Activated CD8-positive, alpha-beta T cell treated with anti-CD3 and anti-CD28 coated beads, Interleukin-2, amount 10 ng/mL, durations not matched to agents 7 days and 5 days (primary cell): ENCODE data around the gene MICAL2. TPM values are rescaled to one million over a fixed set of nuclear protein-coding genes. Genes with fewer than 3 reads are reported as not detected.
A peak's percentile ranks its signal among the peaks of the same experiment; 100 is the strongest.

Source experiments
- ATAC-seq: fragments of 150-1000 bp; cut with Tn5 transposase; one replicate; pipeline ENCODE4 v1.10.0; 2021; ENCODE audit warnings: moderate library complexity
- CTCF ChIA-PET: fragments of 350-600 bp; sonication (Branson Sonifier 250); formaldehyde crosslinking; loops from one replicate; lab custom pipeline; 2021; ENCODE audit warnings: antibody characterized with exemption; lab: Charles Lee
- POLR2A ChIA-PET: fragments of 350-600 bp; sonication (Branson Sonifier 250); formaldehyde crosslinking; loops from one replicate; lab custom pipeline; 2021; ENCODE audit warnings: antibody characterized with exemption; lab: Charles Lee
- DNase-seq: peaks from one replicate; pipeline ENCODE4 v3.0.0-alpha.2; 2020
- H3K27ac Mint-ChIP-seq: one replicate; pipeline ENCODE4 v1.8.0; 2021; ENCODE audit warnings: mild to moderate bottlenecking, mixed read lengths
- H3K27me3 Mint-ChIP-seq: one replicate; pipeline ENCODE4 v1.8.0; 2021; ENCODE audit warnings: low read depth, mixed read lengths
- H3K36me3 Mint-ChIP-seq: one replicate; pipeline ENCODE4 v1.8.0; 2021; ENCODE audit warnings: low read depth, mixed read lengths
- H3K4me1 Mint-ChIP-seq: one replicate; pipeline ENCODE4 v1.8.0; 2021; ENCODE audit warnings: low read depth, mixed read lengths
- H3K4me3 Mint-ChIP-seq: one replicate; pipeline ENCODE4 v1.8.0; 2021; ENCODE audit warnings: mild to moderate bottlenecking, mixed read lengths
- H3K9me3 Mint-ChIP-seq: one replicate; pipeline ENCODE4 v1.8.0; 2022; ENCODE audit warnings: mixed read lengths; ENCODE audit not compliant: insufficient read depth
- total RNA-seq, 2 experiments: library from RNA; stranded (reverse); gene quantifications; one replicate each; pipeline ENCODE4 v1.2.3, GENCODE V29; 2021

MICAL2 gene
- total RNA-seq, 2 experiments from 2014 or later, result 34.9 to 37.5 TPM

GRCh38 chr11:12223771-12224536 is 113.6 kb downstream of the MICAL2 start:
- peak; percentile 9 for ATAC-seq

GRCh38 chr11:12224537-12224893 is 114.1 kb downstream of the MICAL2 start:
- Mint-ChIP-seq H3K4me3 (peak overlapping the region; percentile 60), H3K36me3 (peaks cover 68% of the 10 kb centered on the region), H3K27ac (peak overlapping the region; percentile 97), H3K27me3 (no peaks in the 10 kb centered on the region), H3K9me3 (no peaks in the 10 kb centered on the region), H3K4me1 (peaks cover 51% of the 10 kb centered on the region)
- DNase-seq (peak; percentile 96), ATAC-seq (peak; percentile 94)
- CTCF ChIA-PET, result interaction anchor here (1.0 to 4.9 kb wide), 23 partner anchors 9 to 176 kb away, joined by 3 to 77 read pairs (median 5); partner anchors contain the start of gene MICAL2
- POLR2A ChIA-PET, result interaction anchor here (0.6 to 3.4 kb wide), 20 partner anchors 9 to 137 kb away, joined by 3 to 42 read pairs (median 4); partner anchors contain the start of gene MICAL2

More at GRCh38 chr11:12223771-12224536, 113.6 kb downstream of the MICAL2 start:
- CTCF ChIA-PET, result interaction anchor here (1.0 to 4.9 kb wide), 21 partner anchors 9 to 175 kb away, joined by 3 to 77 read pairs (median 6); partner anchors contain the start of gene MICAL2
- DNase-seq, result no peak
- peaks cover 72% of the 10 kb centered on the region for H3K36me3 Mint-ChIP-seq
- H3K27ac Mint-ChIP-seq, result peak overlapping the region; percentile 97
- peaks cover 51% of the 10 kb centered on the region for H3K4me1 Mint-ChIP-seq
- no peaks in the 10 kb centered on the region for H3K27me3 Mint-ChIP-seq
- no peaks in the 10 kb centered on the region for H3K9me3 Mint-ChIP-seq
- H3K4me3 Mint-ChIP-seq, result peak overlapping the region; percentile 60
- POLR2A ChIA-PET, result interaction anchor here (0.6 to 3.4 kb wide), 19 partner anchors 9 to 137 kb away, joined by 3 to 42 read pairs (median 5); partner anchors contain the start of gene MICAL2

GRCh38 chr11:12225046-12225739 is 114.8 kb downstream of the MICAL2 start:
- ChIA-PET CTCF (interaction anchor here (0.6 to 4.9 kb wide), 22 partner anchors 9 to 181 kb away, joined by 3 to 77 read pairs (median 5); partner anchors contain the start of gene MICAL2), POLR2A (interaction anchor here (0.6 to 3.4 kb wide), 16 partner anchors 11 to 137 kb away, joined by 3 to 42 read pairs (median 6); partner anchors contain the start of gene MICAL2)
- Mint-ChIP-seq H3K4me1 (peaks cover 57% of the 10 kb centered on the region), H3K27ac (peak overlapping the region; percentile 97), H3K4me3 (no peak overlapping the region), H3K27me3 (no peaks in the 10 kb centered on the region), H3K36me3 (peaks cover 68% of the 10 kb centered on the region), H3K9me3 (no peaks in the 10 kb centered on the region)
- no peak for DNase-seq
- no peak for ATAC-seq

- ChIA-PET POLR2A (interaction anchor here (1.6 kb wide), 1 partner anchor 65 kb away, joined by 3 read pairs; no protein-coding TSS in a partner anchor), CTCF (interaction anchor here (1.3 to 4.9 kb wide), 11 partner anchors 8 to 178 kb away, joined by 3 to 77 read pairs (median 15); no protein-coding TSS in a partner anchor)
- no peak for ATAC-seq
- Mint-ChIP-seq H3K4me1 (peaks cover 54% of the 10 kb centered on the region), H3K27ac (peak overlapping the region; percentile 84), H3K4me3 (no peak overlapping the region), H3K27me3 (no peaks in the 10 kb centered on the region), H3K36me3 (peaks cover 74% of the 10 kb centered on the region), H3K9me3 (no peaks in the 10 kb centered on the region)
- DNase-seq, result no peak
These were observed 115.7 kb downstream of the MICAL2 start for GRCh38 chr11:12226093-12226492.

- CTCF ChIA-PET, result no interaction called here
- ATAC-seq, result no peak
- peaks cover 66% of the 10 kb centered on the region for H3K36me3 Mint-ChIP-seq
- no peaks in the 10 kb centered on the region for H3K9me3 Mint-ChIP-seq
- POLR2A ChIA-PET, result no interaction called here
- no peaks in the 10 kb centered on the region for H3K27me3 Mint-ChIP-seq
- peaks cover 22% of the 10 kb centered on the region for H3K4me1 Mint-ChIP-seq
- H3K27ac Mint-ChIP-seq, result peak overlapping the region; percentile 56
- no peak for DNase-seq
- H3K4me3 Mint-ChIP-seq, result no peak overlapping the region
These were observed 119.2 kb downstream of the MICAL2 start for GRCh38 chr11:12229450-12230229.

- Mint-ChIP-seq H3K36me3 (peaks cover 62% of the 10 kb centered on the region), H3K27ac (no peak overlapping the region), H3K4me3 (no peak overlapping the region), H3K9me3 (no peaks in the 10 kb centered on the region), H3K4me1 (peaks cover 35% of the 10 kb centered on the region), H3K27me3 (no peaks in the 10 kb centered on the region)
- ChIA-PET POLR2A (no interaction called here), CTCF (interaction anchor here (1.7 to 6.3 kb wide), 2 partner anchors 144 to 184 kb away, joined by 8 to 96 read pairs; no protein-coding TSS in a partner anchor)
- DNase-seq (no peak), ATAC-seq (no peak)
These were observed 121.8 kb downstream of the MICAL2 start for GRCh38 chr11:12232160-12232559.

GRCh38 chr11:12232817-12233601 is 122.6 kb downstream of the MICAL2 start:
- ChIA-PET POLR2A (interaction anchor here (1.1 kb wide), 1 partner anchor 9 kb away, joined by 3 read pairs; no protein-coding TSS in a partner anchor), CTCF (interaction anchor here (0.8 to 6.3 kb wide), 10 partner anchors 8 to 185 kb away, joined by 3 to 96 read pairs (median 4); no protein-coding TSS in a partner anchor)
- Mint-ChIP-seq H3K9me3 (no peaks in the 10 kb centered on the region), H3K4me3 (no peak overlapping the region), H3K27me3 (no peaks in the 10 kb centered on the region), H3K36me3 (peaks cover 55% of the 10 kb centered on the region), H3K4me1 (peaks cover 37% of the 10 kb centered on the region), H3K27ac (no peak overlapping the region)
- DNase-seq (no peak), ATAC-seq (no peak)

- no peak for ATAC-seq
- no peaks in the 10 kb centered on the region for H3K9me3 Mint-ChIP-seq
- H3K36me3 Mint-ChIP-seq, result peaks cover 51% of the 10 kb centered on the region
- POLR2A ChIA-PET, result interaction anchor here (1.1 kb wide), 1 partner anchor 9 kb away, joined by 3 read pairs; no protein-coding TSS in a partner anchor
- H3K4me1 Mint-ChIP-seq, result peaks cover 37% of the 10 kb centered on the region
- H3K27me3 Mint-ChIP-seq, result no peaks in the 10 kb centered on the region
- no peak overlapping the region for H3K4me3 Mint-ChIP-seq
- DNase-seq, result no peak
- H3K27ac Mint-ChIP-seq, result no peak overlapping the region
- CTCF ChIA-PET, result interaction anchor here (0.8 to 6.3 kb wide), 10 partner anchors 9 to 186 kb away, joined by 3 to 96 read pairs (median 4); no protein-coding TSS in a partner anchor
These were observed 123.2 kb downstream of the MICAL2 start for GRCh38 chr11:12233602-12233925.

- POLR2A ChIA-PET, result interaction anchor here (1.1 kb wide), 1 partner anchor 10 kb away, joined by 3 read pairs; no protein-coding TSS in a partner anchor
- ATAC-seq, result no peak
- Mint-ChIP-seq H3K27ac (peak overlapping the region; percentile 72), H3K9me3 (no peaks in the 10 kb centered on the region), H3K4me3 (no peak overlapping the region), H3K36me3 (peaks cover 48% of the 10 kb centered on the region), H3K4me1 (peaks cover 36% of the 10 kb centered on the region), H3K27me3 (no peaks in the 10 kb centered on the region)
- DNase-seq, result no peak
- CTCF ChIA-PET, result interaction anchor here (1.2 to 6.3 kb wide), 8 partner anchors 9 to 182 kb away, joined by 3 to 96 read pairs (median 10); no protein-coding TSS in a partner anchor
These were observed 123.8 kb downstream of the MICAL2 start for GRCh38 chr11:12234221-12234620.

GRCh38 chr11:12235080-12235479 is 124.7 kb downstream of the MICAL2 start:
- Mint-ChIP-seq H3K36me3 (peaks cover 43% of the 10 kb centered on the region), H3K4me1 (peaks cover 31% of the 10 kb centered on the region), H3K4me3 (no peak overlapping the region), H3K9me3 (no peaks in the 10 kb centered on the region), H3K27ac (peak overlapping the region; percentile 72), H3K27me3 (no peaks in the 10 kb centered on the region)
- ChIA-PET CTCF (interaction anchor here (1.3 to 6.3 kb wide), 16 partner anchors 10 to 187 kb away, joined by 3 to 96 read pairs (median 16); no protein-coding TSS in a partner anchor), POLR2A (interaction anchor here (1.3 to 2.6 kb wide), 2 partner anchors 11 to 71 kb away, joined by 3 to 21 read pairs; no protein-coding TSS in a partner anchor)
- ATAC-seq, result no peak
- DNase-seq, result no peak
